NCI-H2227 (cell line): Measurements from ENCODE around the gene PRKCQ.
"Not testable (repeated sequence)": the region's sequence is repeated elsewhere in the genome, so short reads cannot be mapped to it uniquely, and the experiment has no call there.

Experiments
- DNase-seq: peaks from one replicate; lab custom pipeline; 2025; ENCODE audit not compliant: unreplicated experiment; lab: John Stamatoyannopoulos, UW

The PRKCQ gene

DNA sequence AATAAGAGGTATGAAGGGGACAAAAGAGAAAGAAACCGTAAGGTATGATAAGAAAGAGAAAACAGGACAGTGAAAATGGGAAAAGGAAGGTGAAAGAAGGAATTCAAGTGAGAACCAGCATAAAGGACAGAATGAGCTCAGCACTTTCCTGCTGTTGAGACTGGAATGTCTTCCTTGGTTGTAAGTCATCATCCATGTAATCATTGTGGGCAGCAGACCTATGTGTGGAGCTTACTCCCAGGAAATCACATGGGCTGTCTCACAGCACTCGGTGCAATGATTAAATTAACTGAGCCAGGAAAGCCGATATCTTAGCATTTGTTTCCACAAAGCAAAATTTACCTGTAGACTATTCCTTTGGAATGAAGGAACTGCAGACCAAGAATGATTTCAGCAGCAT is 118.1 kb downstream of the PRKCQ start:
- DNase-seq = no peak

DNA sequence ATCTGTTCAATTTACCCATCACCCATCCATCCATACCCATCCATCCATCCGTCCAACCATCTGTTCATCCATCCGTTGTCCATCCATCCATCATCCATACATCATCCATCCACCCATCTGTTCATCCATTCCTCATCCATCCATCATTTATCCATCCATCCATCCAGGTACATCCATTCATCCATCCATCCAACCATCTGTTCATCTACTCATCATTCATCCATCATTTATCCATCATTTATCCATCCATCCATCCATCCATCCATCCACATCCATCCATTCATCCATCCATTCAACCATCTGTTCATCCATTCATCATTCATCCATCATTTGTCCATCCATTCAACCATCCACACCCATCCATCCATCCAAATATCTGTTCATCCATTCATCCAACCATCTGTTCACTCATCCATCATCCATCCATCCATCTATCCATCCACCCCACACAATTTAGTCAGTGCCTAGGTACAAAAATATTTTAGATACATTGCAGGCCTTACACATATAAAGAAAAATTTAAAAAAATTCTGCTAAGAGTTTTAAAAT is 119.1 kb downstream of the PRKCQ start:
- DNase-seq = no peak

DNA sequence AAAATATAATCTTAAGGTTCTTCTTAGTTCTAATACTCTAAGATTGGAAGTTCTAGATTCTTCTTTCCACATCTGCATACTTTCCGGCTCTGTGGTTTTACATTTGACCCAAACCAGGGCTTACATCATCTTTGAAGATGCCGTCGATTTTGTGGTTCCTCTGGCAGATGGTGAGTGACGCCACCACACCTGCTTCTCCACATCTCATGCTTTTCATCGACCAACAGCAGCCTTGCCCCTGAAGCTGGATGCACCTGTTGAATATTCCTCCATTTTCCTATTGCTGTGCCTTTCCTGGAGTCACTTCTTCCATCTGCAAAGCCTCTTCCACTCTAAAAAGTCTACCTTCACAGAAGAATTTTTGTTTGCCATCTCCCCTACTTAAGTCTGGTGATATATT is 121.3 kb downstream of the PRKCQ start:
- DNase-seq = no peak

DNA sequence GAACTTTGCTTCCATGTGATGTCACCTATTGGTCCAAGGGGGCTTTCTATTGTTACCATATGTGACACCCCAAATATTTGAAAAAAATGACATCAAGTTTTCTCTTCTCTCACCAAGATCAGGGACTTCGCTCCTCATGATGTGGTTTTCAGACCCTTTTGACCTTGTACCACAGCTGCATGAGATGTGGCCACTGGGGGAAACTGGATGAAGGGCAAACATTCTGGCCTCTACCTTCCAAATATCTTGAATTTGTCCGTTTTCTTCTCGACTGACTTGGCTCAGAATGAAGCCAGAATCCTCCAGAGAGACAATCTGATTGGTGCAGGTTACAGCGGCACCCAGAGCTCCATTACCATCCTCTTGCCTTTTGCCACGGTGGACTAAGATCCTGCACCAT is 122.7 kb downstream of the PRKCQ start:
- no peak for DNase-seq

DNA sequence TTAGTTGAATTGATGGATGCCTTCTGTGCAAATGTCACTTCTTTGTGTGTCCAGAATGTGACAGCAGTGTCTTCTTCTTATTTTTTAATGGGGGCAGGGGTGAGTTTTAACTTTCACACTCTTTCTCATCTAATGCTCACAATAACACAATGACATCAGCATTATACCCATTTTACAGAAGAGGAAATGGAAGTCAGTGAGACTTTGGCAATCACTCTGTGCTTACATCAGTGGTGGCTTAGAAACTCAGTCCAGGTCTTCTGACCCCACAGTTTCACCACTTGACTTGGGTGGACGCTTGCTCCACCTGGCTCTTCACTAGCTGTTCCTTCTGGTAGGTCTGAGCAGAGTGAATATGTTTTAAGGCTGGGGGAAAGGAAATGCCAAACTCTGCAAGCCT is 124.0 kb downstream of the PRKCQ start:
- no peak for DNase-seq

DNA sequence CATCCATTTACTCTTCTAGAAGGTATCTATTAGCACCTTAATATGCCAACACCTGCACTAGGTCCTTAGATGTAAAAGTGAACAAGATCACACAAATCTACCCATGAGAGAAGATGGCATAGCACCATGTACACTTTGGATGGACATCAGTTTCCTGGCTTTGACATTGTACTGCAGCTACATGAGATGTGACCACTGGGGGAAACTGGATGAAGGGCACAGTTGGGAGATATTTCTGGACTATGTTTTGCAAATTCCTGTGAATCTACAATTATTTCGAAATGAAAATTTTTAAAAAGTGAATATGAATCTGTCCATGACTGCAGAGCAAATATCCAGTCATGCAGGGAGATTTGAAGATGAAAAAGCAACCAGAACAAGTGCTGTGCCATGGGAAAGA is 124.5 kb downstream of the PRKCQ start:
- no peak for DNase-seq

DNA sequence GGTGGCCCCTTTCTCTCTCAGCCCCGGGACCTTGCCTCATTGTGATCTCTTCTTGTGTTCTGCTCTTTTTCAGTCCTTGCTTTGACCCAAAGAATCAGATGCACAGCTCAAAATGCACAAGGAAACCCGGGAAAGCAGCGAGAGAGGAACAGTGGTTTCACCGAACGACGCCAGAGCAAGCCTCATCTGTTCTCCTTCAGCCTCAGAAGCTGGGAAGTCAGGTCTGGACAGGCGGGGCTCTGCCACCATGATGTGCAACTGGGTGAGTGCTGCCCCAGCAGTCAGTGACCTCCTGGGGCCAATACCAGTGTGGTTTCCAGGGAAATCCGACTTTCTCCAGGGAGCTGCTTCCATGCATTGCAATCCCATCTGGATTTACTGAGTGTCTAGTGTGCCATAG is 133.4 kb downstream of the PRKCQ start:
- DNase-seq = no peak

DNA sequence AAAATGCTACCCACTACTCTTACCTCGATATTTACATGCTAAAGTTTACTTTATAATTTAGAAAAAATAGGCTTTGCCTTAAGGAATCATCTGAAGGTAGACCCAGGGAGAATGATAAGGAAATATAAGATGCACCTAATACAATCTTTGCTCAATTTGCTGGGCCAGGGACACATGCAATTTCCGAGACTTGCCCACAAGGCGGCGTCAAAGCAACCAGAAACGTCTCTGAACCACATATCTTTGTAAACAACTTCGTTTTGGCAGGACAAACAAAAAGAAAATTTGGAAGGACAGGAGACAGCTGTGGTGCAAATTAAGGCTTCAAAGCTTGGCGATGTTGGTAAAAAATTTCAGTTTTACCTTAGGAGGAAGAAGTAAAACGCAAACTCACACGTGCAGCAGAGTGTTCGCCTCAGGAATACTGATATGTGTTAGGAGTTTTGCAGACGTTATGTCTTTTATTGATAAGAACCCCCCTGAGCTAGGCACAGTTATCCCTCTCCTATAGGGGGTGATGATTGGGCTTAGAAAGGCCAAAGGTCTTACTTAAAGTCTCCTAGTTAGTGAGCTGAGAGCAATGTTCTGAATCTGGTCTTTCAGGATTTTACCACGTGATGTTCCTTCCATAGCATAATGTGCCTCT is 134.3 kb downstream of the PRKCQ start:
- DNase-seq = no peak

DNA sequence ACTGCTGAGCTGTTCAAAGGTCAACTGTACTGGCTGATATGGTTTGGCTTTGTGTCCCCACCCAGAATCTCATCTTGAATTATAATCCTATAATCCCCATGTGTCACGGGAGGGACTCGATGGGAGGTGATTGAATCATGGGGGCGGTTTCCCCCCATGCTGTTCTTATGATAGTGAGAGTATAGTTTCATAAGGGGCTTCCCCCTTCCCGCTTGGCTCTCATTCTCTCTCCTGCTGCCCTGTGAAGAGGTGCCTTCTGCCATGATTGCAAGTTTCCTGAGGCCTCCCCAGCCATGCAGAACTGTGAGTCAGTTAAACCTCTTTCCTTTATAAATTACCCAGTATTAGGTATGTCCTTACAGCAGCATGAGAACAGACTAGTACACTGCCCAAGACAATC is 140.2 kb downstream of the PRKCQ start:
- not testable (repeated sequence) for DNase-seq

DNA sequence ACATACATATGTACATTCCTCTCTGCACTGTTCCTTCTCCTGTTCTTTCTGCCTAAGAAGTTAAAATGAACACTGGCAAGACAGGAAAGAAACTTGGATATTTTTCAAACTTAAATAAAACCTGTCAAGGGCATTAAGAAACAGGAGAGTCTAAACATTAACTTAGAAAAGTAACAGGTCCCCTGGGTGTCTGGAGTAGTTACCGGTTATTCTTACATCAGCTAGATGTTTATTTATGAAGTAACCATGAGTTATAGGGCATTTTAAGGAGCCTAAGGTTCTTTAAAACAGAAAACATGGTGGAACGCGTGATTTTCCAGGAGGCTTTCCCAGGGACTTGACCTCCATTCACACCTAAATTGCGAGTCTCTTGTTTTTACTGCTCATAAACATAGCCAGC is 148.2 kb downstream of the PRKCQ start:
- no peak for DNase-seq

DNA sequence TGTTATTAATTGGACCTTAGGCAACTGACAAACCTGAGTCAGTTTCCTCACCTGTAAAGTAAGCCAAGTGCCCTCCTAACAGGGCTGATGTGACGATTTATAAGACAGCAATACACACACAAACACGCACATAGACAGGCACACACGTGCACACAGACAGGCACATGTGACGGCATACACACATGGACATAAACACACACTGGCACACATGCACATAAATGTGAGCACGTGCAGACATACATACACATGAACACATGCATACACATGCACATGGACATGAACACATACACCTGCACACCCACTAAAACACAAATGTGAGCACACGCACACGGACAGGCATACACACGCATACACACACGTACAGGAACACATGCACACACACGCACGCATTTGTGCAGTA is 148.9 kb downstream of the PRKCQ start:
- DNase-seq = no peak

DNA sequence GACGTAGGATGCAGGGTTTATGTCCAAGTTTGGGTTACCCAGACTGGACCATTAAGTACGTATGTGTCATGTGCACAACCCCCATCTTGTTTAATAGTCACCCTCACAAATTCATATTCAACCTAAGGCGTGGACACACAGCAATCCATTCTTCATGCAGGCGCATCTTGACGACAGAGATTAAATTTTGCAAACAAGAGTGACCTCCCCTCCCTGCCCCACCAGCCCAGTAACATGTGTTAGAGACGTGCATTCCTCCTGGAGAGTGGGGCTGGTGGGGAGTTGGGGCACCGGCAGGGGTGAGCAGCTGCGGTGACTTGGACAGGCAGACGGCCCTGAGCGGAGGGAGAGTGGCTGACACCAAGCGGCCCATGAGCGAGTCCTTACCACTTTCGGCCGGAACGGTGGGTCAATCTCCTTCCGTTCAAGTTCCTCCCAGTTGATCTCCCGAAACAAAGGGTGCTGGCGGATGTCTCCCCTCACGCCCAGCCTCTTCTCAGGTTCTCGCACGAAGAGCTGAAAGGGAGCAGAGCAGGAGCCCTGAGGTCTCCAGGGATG is 149.6 kb downstream of the PRKCQ start:
- no peak for DNase-seq

DNA sequence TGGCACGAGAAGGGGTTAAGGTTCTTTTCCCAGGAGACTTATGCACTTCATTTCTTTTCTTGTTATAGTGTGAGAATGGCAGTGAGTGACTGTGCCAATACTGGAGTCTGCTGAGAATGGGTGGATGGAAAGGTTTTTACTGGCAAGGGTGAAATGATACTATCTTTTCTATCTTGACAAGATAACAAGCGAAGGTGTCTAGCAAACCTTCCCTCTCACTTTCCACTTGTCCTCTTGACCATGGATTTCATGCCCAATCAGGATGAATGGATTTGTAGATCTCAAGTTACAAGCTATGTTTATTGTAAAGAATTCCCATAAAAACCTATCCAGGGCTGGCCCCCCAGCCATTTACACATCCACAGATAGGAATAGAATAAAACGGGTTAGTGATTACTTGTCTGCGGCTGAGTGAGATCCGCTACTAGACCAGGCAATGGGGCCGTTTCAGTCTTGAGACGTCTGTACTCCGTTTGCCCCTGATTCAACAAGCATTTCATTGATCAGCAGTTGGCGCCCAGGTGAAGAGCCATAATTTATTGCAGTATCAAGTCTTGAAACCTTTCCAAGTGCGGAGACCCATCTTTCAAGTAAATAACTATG is 152.6 kb downstream of the PRKCQ start:
- DNase-seq = no peak

DNA sequence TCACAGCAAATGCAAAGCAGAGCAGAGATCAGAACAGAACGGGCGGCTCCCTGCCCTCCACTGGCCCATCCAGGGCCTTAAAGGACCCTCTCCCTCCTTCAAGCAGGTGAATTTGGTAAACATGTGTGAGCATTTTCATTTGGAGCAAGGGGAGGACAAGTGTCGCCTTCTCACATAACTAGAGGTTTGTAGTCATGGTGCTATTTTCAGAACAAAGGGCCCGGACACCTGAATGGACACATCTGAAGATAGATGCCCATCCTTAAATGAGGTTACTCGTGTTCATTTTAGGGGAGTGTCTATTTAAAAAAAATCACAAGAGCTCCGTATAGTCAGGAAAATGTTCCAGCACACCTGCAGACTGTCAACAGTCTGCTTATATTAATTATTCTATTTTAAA is 153.8 kb downstream of the PRKCQ start:
- DNase-seq = no peak

DNA sequence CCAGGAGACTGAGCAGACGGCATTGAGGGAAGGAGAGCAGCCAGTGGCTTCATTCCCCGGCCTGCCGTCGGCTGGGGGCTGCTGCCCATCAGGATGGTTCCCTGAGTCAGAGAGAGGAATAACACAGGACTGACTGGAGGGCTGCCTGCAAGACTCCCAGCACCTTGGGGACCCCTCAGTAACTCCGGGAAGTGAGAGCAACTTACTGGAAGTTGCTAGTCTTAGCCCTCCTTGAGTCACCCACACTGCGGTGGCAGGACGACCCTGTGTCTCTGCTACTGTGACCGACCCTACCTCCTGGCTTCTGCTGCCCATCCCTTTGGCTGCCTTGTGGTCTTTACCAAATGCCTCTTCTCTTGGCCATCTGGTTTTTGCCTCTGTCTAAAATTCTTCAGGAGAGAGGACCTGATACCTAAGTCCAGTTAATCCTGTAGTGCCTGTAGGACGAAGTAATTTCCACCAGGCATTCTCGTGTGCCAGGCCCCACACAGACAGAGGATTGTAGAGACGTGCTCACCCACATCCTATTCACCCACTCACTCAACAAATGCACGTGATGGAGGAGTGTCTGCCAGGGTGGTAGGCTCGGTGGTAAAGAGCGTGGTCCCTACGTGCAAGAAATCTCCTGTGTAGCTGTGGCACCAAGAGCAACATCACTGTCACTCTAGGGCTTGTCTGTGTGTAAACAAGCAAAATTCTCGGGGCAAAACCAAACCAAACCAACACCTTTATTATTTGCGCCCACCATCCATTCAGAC is 156.5 kb downstream of the PRKCQ start:
- DNase-seq = no peak

DNA sequence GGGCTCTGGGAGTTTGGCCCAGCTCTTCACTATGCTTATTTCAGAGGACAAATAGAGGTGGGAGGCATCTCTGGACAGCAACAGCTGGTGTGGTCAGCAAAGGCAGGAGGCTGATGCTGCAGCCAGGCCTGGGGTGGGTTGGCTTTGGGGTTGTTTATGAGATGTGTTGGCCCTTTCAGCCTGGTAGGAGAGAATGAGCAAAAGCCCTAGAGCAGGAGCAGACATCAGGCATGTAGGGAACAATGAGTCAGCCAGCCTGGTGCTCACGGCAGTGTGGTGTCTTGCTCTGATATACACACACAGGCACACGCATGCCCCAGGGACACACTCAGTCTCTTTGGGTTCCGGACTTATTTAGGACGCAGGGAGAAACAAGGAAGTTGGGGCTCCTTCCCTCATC is 157.1 kb downstream of the PRKCQ start:
- no peak for DNase-seq

DNA sequence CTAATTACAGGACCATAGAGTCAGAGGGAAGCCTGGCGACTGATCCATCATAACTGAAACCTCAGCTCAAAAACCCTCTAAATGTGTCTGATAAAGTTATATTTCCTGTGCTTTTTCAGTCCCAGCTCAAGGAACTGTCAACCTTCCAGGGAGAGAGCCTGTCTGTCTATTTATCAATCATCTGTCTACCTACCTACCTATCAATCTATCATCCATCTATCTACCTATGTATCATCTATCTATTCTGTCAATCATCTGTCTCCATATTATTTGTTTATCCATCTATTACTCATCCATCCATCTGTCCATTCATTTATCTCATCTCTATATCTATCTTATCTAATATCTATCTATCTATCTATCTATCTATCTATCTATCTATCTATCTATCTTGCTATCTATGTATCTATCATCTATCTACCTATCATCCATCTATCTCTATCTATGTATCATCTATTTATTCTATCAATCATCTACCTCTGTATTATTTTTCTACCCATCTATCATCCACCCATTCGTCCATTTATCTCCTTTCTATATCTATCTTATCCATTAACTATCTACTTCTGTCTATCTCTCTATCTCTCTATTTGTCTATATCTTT is 161.4 kb downstream of the PRKCQ start:
- no peak for DNase-seq

DNA sequence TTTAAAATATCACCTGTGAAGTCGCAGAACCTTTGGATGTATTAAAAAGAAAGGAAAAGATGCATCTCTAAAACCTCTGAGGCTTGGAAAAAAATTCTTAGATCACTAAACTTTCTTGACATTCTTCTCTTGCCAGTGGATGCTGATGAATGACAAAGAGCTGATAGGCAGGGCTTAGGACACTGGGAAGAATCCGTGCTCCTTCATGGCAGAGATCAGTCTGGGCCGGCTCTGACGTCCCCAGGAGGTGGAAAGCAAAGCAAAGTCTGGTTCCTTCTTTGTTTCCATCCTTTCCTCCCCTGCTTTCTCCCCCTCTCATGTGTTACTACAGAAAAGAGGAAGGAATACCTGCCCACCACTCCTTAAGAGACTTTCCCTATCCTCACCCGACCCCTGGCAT is 161.9 kb downstream of the PRKCQ start:
- DNase-seq = no peak

DNA sequence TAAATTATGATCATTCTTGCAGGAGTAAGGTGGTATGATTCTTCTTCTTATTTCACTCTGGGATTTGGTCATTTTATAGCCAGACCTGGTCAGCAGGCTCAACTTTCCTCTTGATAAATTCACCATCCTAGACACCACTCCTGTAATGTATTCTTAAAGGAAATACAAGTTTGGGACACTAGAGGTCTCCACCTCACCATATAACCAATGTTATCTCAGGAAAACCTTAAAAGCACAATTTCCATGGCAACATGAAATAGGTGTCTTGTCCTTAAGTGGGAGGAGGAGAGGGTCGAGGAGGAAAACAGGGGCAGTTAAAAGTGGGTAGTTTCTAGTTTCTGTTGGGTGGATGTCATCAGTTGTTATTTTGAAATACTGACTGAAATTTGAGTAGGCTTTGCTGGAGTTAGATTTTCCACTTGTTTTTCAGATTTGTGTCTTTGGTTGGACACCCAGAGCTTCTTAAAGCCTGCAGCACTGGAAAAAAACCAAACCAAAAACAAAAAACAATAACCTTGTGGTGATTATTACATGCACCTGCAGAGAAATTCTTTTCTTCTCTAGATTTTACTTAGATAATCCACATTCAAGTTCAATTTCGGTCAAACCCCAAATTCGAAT is 163.1 kb downstream of the PRKCQ start:
- peak; percentile 61 for DNase-seq

DNA sequence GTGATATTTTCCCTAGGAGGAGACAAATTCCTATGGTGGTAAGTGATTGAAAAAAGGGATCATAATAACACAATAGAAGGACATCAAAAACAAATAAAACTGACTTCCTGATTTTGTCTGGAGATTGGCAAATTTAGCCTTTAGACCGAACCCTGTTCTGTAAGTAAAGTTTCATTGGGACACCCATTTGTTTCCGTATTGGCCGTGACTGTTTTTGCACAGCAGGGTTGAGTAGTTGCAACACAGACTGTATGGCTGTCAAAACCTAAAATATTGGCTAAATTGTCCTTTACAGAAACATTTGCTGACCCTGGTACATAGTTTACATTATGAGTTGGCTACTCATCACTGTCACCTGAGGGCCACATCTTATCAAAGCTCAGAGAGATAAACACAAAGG is 168.6 kb downstream of the PRKCQ start:
- no peak for DNase-seq

DNA sequence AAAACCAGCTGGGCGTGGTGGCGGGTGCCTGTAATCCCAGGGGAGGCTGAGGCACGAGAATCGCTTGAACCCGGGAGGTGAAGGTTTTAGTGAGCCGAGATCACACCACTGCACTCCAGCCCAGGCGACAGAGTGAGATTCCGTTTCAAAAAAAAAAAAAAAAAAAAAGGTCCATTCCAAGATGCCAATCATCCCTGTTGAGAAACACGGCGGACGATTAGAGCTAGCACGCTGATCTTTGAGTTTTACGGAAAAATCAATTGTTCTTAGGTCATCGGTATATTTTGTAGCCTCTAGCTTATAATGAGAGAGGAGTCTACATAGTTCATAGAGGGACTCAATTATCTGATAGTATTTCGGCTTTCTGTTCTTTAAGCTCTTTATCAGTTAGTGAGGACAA is 169.2 kb downstream of the PRKCQ start:
- no peak for DNase-seq
